ENCODE data around the gene CLNK.

CLNK gene, protein sequence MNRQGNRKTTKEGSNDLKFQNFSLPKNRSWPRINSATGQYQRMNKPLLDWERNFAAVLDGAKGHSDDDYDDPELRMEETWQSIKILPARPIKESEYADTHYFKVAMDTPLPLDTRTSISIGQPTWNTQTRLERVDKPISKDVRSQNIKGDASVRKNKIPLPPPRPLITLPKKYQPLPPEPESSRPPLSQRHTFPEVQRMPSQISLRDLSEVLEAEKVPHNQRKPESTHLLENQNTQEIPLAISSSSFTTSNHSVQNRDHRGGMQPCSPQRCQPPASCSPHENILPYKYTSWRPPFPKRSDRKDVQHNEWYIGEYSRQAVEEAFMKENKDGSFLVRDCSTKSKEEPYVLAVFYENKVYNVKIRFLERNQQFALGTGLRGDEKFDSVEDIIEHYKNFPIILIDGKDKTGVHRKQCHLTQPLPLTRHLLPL

DNA sequence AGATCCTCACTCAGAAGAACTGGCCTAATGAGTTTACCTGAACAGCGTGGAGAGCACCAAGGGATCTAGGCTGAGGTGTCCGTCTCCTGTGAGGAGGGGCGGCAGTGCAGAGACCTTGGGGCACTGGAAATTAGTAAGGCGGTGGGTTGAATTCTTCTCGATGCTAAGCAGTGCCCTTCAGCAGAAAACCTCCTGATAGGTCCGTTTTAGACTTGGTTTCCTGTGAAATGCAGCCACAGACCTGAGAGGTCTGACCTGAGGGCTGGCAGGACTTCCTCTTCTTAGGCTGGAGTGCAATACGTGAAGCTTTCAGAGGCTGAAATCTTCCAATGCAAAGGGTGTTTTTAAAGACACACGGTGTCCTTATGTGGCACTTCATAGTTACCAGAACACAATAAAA lies at the start of gene CLNK:
CLNK (minus strand) TSS at position 138 of the 400 bp plus-strand sequence. CDS start 16,899 bp downstream, outside the sequence.
- Histone ChIP-seq H3K4me3 (ENCODE audit: low read length) (no peak within 1 kb of the TSS), H3K36me3 (ENCODE audit: control insufficient read depth, insufficient read depth, low read length) (no peaks in the 10 kb centered on the region), H3K4me1 (ENCODE audit: control insufficient read depth, insufficient read depth, low read length) (no peaks in the 10 kb centered on the region), H3K9ac (ENCODE audit: low read length) (no peak within 1 kb of the TSS), H3K27me3 (ENCODE audit: control insufficient read depth, insufficient read depth, low read length) (no peaks in the 10 kb centered on the region), H3K9me3 (ENCODE audit: control insufficient read depth, low read length) (no peaks in the 10 kb centered on the region)

DNA sequence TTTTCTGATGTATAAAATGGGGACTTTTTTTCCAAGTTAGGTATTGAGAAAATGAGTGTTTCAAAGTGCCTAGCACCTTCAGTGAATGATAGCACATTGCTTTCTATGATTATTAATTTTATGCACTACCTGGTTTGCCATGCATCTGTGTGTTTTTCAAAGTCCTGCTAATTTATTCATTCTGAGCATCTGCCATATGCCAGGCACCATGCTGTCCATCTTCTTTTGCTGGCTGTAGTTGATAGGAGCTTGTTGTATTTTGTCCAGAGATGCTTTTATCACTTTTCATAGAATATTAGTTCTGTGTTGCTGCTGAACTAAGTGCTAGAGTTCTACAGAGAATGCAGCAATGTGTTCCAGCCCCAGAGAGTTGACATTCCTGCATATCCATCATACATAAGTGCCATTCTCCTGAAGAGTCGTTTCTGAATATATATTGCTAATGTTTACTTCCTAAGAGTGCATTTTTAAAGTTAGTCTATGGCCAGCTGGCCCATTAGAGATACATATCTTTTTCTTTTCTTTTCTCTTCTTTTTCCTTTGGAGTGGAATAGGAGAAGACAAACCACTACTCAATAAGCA lies 49.0 kb upstream of the CLNK start:
- H3K9ac ChIP-seq (ENCODE audit: low read length), result no peak overlapping the region
- no peaks in the 10 kb centered on the region for H3K36me3 ChIP-seq (ENCODE audit: control insufficient read depth, insufficient read depth, low read length)
- H3K4me3 ChIP-seq (ENCODE audit: low read length), result no peak overlapping the region
- peaks cover 9% of the 10 kb centered on the region for H3K4me1 ChIP-seq (ENCODE audit: control insufficient read depth, insufficient read depth, low read length)
- H3K9me3 ChIP-seq (ENCODE audit: control insufficient read depth, low read length), result no peaks in the 10 kb centered on the region
- H3K27me3 ChIP-seq (ENCODE audit: control insufficient read depth, insufficient read depth, low read length), result no peaks in the 10 kb centered on the region

DNA sequence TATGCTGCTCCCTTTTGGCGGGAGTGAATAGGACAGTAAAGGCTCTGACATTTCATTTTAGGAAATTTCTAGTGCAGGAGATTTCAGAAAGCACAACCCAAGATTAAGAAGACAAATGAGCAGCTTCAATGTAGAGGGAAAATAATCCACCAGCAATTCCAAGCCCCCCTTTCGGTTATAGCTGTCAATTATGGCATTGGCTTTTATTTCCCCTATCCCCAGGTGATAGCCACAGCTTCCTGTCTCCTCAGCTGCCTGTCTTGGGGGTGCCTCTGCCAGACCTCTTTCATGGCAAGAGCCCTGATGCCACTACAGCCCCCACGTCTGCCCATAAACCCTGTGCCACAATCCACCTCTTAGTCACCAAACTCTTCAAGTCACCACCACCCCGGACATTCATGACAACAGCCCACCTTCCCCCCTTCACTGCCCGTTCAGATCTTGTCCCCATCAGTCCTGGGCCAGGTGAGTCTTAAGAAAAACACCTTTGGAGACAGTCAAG lies 48.4 kb upstream of the CLNK start:
- Histone ChIP-seq H3K36me3 (ENCODE audit: control insufficient read depth, insufficient read depth, low read length) (no peaks in the 10 kb centered on the region), H3K4me3 (ENCODE audit: low read length) (no peak overlapping the region), H3K9ac (ENCODE audit: low read length) (no peak overlapping the region), H3K9me3 (ENCODE audit: control insufficient read depth, low read length) (no peaks in the 10 kb centered on the region), H3K27me3 (ENCODE audit: control insufficient read depth, insufficient read depth, low read length) (no peaks in the 10 kb centered on the region), H3K4me1 (ENCODE audit: control insufficient read depth, insufficient read depth, low read length) (peaks cover 9% of the 10 kb centered on the region)

DNA sequence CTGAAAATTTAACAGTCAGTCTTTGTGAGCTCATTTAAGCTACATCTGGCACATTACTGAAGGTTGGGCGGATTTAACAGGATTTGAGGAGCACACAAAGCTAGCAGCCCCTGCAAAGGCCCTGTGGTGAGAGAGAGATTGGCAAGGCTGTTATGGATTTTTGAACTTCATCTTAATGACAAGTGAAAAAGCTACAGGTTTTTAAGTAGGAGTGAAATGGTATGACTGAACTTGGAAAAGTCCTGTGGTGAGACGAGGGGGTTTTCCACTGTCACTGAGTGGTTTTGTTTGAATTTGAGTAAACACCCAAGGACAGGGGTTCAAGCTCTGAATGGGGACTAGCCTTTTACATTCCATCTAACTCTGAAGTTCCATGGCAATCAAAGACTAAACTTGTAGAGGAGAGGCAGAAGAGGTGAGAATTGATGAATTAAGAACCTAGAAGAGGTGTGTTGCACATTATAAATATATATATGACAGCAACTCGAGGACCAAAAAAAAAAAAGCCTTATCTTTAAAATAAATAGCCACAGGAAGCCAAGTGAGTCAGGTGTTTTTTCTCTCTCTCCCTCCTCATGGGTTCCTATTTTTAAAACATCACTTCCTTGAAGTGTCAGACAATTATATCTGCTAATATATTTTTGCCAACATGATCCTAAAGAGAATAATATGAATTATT lies 47.8 kb upstream of the CLNK start:
- H3K27me3 ChIP-seq (ENCODE audit: control insufficient read depth, insufficient read depth, low read length), result no peaks in the 10 kb centered on the region
- H3K9ac ChIP-seq (ENCODE audit: low read length), result no peak overlapping the region
- H3K4me1 ChIP-seq (ENCODE audit: control insufficient read depth, insufficient read depth, low read length), result peaks cover 9% of the 10 kb centered on the region
- no peak overlapping the region for H3K4me3 ChIP-seq (ENCODE audit: low read length)
- H3K9me3 ChIP-seq (ENCODE audit: control insufficient read depth, low read length), result no peaks in the 10 kb centered on the region
- H3K36me3 ChIP-seq (ENCODE audit: control insufficient read depth, insufficient read depth, low read length), result no peaks in the 10 kb centered on the region

DNA sequence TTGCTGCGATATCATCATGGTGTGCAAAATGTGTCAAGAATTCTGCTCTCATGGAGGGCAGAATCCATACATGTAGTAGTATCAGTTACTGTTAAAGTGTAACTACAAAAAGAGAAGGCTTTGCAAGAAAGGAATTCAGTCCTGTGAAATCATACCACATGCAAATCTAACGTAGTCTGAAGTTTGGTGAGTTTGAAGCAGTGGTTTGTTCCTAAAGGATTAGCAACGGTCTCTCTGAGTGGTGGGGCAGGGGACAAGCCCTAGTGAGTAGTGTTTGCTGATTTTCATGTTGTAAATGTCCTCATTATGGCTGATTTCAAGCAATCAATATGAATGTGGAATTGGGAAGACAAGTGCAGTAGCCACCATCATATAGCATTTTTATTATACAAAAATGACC lies 47.1 kb upstream of the CLNK start:
- Histone ChIP-seq H3K27me3 (ENCODE audit: control insufficient read depth, insufficient read depth, low read length) (no peaks in the 10 kb centered on the region), H3K36me3 (ENCODE audit: control insufficient read depth, insufficient read depth, low read length) (no peaks in the 10 kb centered on the region), H3K4me3 (ENCODE audit: low read length) (no peak overlapping the region), H3K4me1 (ENCODE audit: control insufficient read depth, insufficient read depth, low read length) (peaks cover 9% of the 10 kb centered on the region), H3K9me3 (ENCODE audit: control insufficient read depth, low read length) (no peaks in the 10 kb centered on the region), H3K9ac (ENCODE audit: low read length) (no peak overlapping the region)

DNA sequence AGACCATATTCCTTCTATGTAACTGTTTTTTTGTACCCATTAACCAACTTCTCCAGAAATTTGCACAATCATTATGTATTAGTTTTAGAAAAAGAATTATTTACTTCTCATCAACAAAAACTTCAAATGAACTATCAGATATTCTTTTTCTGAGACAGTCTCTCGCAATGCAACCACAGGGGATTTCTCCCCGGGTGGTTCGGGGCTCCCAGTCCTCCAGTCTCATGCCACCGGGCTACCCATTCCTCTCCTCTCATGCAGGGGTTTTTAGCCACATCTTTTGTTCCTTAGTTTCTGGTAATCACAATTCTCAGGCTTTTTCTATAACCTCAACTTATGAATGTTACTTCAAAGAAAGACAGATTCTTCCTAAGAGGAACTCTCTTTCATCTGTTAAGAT lies 46.6 kb upstream of the CLNK start:
- Histone ChIP-seq H3K9ac (ENCODE audit: low read length) (no peak overlapping the region), H3K36me3 (ENCODE audit: control insufficient read depth, insufficient read depth, low read length) (no peaks in the 10 kb centered on the region), H3K4me1 (ENCODE audit: control insufficient read depth, insufficient read depth, low read length) (peaks cover 9% of the 10 kb centered on the region), H3K27me3 (ENCODE audit: control insufficient read depth, insufficient read depth, low read length) (no peaks in the 10 kb centered on the region), H3K4me3 (ENCODE audit: low read length) (no peak overlapping the region), H3K9me3 (ENCODE audit: control insufficient read depth, low read length) (no peaks in the 10 kb centered on the region)

DNA sequence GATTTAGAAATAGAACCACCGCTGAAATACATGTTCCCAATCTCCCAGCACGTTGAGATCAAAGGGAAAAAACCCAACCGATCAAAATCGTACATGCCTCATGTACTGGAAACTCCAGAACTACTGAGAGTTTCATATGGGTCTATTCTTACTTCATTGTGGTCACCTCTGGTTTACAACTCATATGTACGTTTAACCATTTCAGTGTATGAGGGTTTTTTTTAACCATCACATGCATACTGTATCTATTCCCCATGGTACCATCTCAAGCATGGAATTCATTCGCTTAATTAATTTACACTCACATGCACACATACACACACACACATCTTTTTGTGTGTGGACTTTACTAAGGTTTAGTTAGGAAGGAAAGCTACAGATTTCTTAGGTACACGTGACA lies 46.0 kb upstream of the CLNK start:
- H3K4me1 ChIP-seq (ENCODE audit: control insufficient read depth, insufficient read depth, low read length), result peaks cover 9% of the 10 kb centered on the region
- H3K4me3 ChIP-seq (ENCODE audit: low read length), result no peak overlapping the region
- H3K36me3 ChIP-seq (ENCODE audit: control insufficient read depth, insufficient read depth, low read length), result no peaks in the 10 kb centered on the region
- H3K27me3 ChIP-seq (ENCODE audit: control insufficient read depth, insufficient read depth, low read length), result no peaks in the 10 kb centered on the region
- no peak overlapping the region for H3K9ac ChIP-seq (ENCODE audit: low read length)
- no peaks in the 10 kb centered on the region for H3K9me3 ChIP-seq (ENCODE audit: control insufficient read depth, low read length)

DNA sequence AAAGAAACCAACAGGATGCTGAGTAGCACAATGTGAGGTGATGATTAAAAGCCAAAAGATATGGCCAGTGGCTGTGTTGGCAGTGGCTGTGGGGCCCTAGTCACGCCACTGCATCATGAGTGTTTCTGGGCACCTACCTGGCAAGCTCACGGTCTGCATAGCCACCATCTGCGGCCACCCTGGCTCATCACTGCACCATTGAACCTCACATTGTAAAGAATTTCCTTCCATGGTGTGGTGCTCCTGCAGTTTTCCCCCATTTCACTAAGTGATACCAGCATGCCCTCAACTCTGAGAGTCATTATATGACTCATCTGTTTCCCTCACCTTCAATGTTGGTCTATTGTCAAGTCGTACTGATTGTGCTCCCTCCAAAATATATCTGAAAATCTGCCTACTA lies 45.5 kb upstream of the CLNK start:
- Histone ChIP-seq H3K9ac (ENCODE audit: low read length) (no peak overlapping the region), H3K36me3 (ENCODE audit: control insufficient read depth, insufficient read depth, low read length) (no peaks in the 10 kb centered on the region), H3K4me1 (ENCODE audit: control insufficient read depth, insufficient read depth, low read length) (peaks cover 9% of the 10 kb centered on the region), H3K4me3 (ENCODE audit: low read length) (no peak overlapping the region), H3K27me3 (ENCODE audit: control insufficient read depth, insufficient read depth, low read length) (no peaks in the 10 kb centered on the region), H3K9me3 (ENCODE audit: control insufficient read depth, low read length) (no peaks in the 10 kb centered on the region)

DNA sequence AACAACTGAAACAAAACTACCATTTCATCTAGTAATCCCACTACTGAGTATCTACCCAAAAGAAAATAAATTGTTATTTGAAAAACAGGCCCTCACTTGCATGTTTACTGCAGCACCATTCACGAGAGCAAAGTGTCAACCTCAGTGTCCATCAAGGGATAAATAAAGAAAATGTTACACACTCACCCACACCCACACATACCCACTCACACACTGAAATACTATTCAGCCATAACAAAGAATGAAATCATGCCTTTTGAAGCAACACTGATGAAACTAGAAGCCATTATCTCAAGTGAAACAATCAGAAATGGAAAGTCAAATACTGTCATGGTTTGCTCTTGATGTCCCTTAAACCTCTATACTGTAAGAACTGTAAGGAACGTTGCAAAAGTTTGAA lies 44.8 kb upstream of the CLNK start:
- H3K27me3 ChIP-seq (ENCODE audit: control insufficient read depth, insufficient read depth, low read length), result no peaks in the 10 kb centered on the region
- no peak overlapping the region for H3K4me3 ChIP-seq (ENCODE audit: low read length)
- peaks cover 9% of the 10 kb centered on the region for H3K4me1 ChIP-seq (ENCODE audit: control insufficient read depth, insufficient read depth, low read length)
- H3K9ac ChIP-seq (ENCODE audit: low read length), result no peak overlapping the region
- H3K9me3 ChIP-seq (ENCODE audit: control insufficient read depth, low read length), result no peaks in the 10 kb centered on the region
- no peaks in the 10 kb centered on the region for H3K36me3 ChIP-seq (ENCODE audit: control insufficient read depth, insufficient read depth, low read length)

DNA sequence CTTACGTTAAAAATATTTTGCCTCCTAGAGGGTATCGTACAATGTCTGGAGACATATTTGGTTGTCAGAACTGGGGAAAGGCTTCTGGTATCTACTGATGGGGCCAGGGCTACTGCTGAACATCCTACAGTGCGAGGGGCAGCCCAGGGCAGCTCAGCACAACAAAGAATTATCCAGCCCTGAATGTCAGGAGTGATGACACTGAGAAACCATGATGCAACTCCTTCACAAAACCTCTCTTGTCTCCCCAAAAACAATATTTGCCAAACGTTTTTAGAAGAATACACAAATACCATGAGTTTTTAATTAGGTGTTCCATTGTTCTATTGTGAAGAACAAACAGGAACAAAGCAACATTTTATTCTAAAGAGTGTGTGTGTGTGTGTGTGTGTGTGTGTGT lies 43.4 kb upstream of the CLNK start:
- no peak overlapping the region for H3K9ac ChIP-seq (ENCODE audit: low read length)
- no peaks in the 10 kb centered on the region for H3K9me3 ChIP-seq (ENCODE audit: control insufficient read depth, low read length)
- H3K27me3 ChIP-seq (ENCODE audit: control insufficient read depth, insufficient read depth, low read length), result no peaks in the 10 kb centered on the region

DNA sequence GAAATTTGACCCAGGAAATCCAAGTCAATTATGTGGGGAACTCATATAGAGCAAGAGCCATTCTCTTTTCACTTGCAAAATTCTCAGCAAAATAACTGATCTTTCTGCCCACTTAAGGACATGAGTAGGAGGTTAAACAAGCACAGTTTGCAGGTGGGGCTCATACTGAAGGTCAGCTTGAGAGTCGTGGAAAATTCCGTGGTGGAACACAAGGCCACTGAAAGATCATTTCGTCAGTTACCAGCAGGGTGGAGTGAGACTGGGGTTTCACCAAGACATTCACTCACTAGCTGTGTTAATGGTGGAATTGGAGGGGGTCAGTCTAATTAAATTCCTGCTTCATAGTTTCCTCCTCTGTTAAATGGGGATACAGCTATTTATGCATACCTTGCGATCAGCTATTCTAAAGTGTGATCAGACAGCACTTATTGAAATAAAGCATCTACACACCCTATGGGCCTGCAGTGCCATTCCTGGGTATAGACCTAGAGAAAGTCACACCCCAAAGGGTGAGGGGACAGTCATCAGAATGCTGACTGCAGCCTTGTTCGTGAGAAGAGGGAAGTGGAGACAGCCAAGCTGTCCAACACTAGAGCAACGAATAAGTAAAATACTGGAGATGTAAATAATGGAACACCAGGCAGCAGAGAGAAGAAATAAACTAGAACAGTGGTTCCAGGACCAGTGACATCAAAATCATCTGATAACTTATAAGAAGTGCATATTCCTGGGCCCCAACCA lies 42.7 kb upstream of the CLNK start:
- H3K9ac ChIP-seq (ENCODE audit: low read length), result no peak overlapping the region
- H3K4me1 ChIP-seq (ENCODE audit: control insufficient read depth, insufficient read depth, low read length), result peaks cover 2% of the 10 kb centered on the region
- no peak overlapping the region for H3K4me3 ChIP-seq (ENCODE audit: low read length)
- H3K9me3 ChIP-seq (ENCODE audit: control insufficient read depth, low read length), result no peaks in the 10 kb centered on the region
- no peaks in the 10 kb centered on the region for H3K36me3 ChIP-seq (ENCODE audit: control insufficient read depth, insufficient read depth, low read length)
- H3K27me3 ChIP-seq (ENCODE audit: control insufficient read depth, insufficient read depth, low read length), result no peaks in the 10 kb centered on the region

More for the DNA sequence above, 43.4 kb upstream of the CLNK start:
- H3K4me3 ChIP-seq (ENCODE audit: low read length), result no peak overlapping the region
- peaks cover 7% of the 10 kb centered on the region for H3K4me1 ChIP-seq (ENCODE audit: control insufficient read depth, insufficient read depth, low read length)
- H3K36me3 ChIP-seq (ENCODE audit: control insufficient read depth, insufficient read depth, low read length), result no peaks in the 10 kb centered on the region
